H9 (cell line): Measurements from ENCODE around the gene FAM83C. TPM values are rescaled to one million over a fixed set of nuclear protein-coding genes. Genes with fewer than 3 reads are reported as not detected.
"Not testable (repeated sequence)": the region's sequence is repeated elsewhere in the genome, so short reads cannot be mapped to it uniquely, and the experiment has no call there.

Source experiments
- DNase-seq: peaks from one replicate; pipeline ENCODE4 v3.0.0-alpha.2; 2017
- H2AFZ ChIP-seq: one replicate; pipeline ENCODE4 v1.6.1; 2013; ENCODE audit warnings: mild to moderate bottlenecking, low read length, control low read depth, moderate library complexity
- H2AK5ac ChIP-seq: 2 replicates; pipeline ENCODE4 v1.6.1; 2013; ENCODE audit warnings: low read length, control low read depth, mixed read lengths; ENCODE audit not compliant: insufficient read length
- H2BK120ac ChIP-seq: one replicate; pipeline ENCODE4 v1.6.1; 2013; ENCODE audit warnings: low read depth, mild to moderate bottlenecking, low read length, control low read depth, inconsistent platforms; ENCODE audit not compliant: poor library complexity, severe bottlenecking
- H2BK12ac ChIP-seq: 2 replicates; pipeline ENCODE4 v1.6.1; 2013; ENCODE audit warnings: low read length, control low read depth, mixed read lengths, low read depth; ENCODE audit not compliant: insufficient read length
- H2BK15ac ChIP-seq: 2 replicates; pipeline ENCODE4 v1.6.1; 2013; ENCODE audit warnings: low read depth, low read length, control low read depth
- H2BK20ac ChIP-seq: one replicate; pipeline ENCODE4 v1.6.1; 2013; ENCODE audit warnings: low read depth, mild to moderate bottlenecking, low read length, control low read depth, inconsistent platforms; ENCODE audit not compliant: poor library complexity, severe bottlenecking
- H2BK5ac ChIP-seq: 2 replicates; pipeline ENCODE4 v1.6.1; 2013; ENCODE audit warnings: low read length, control low read depth, mixed read lengths; ENCODE audit not compliant: insufficient read length
- H3K14ac ChIP-seq: 2 replicates; pipeline ENCODE4 v1.6.1; 2013; ENCODE audit warnings: low read length, control low read depth; ENCODE audit not compliant: insufficient read depth
- H3K18ac ChIP-seq: 2 replicates; pipeline ENCODE4 v1.6.1; 2013; ENCODE audit warnings: low read depth, mild to moderate bottlenecking, mixed read lengths, low read length, control low read depth; ENCODE audit not compliant: insufficient read length
- H3K23ac ChIP-seq: 2 replicates; pipeline ENCODE4 v1.6.1; 2013; ENCODE audit warnings: low read length, control low read depth, mixed read lengths, low read depth; ENCODE audit not compliant: insufficient read length
- H3K23me2 ChIP-seq: 2 replicates; pipeline ENCODE4 v1.6.1; 2013; ENCODE audit warnings: low read depth, mild to moderate bottlenecking, mixed read lengths, low read length, control low read depth; ENCODE audit not compliant: insufficient read length, poor library complexity, severe bottlenecking
- H3K27ac ChIP-seq: 2 replicates; pipeline ENCODE4 v1.5.1; 2013; ENCODE audit warnings: low read length, control low read depth, mixed read lengths, low read depth; ENCODE audit not compliant: insufficient read length
- H3K27me3 ChIP-seq: 2 replicates; pipeline ENCODE4 v1.6.1; 2013; ENCODE audit warnings: low read length, control low read depth, inconsistent platforms; ENCODE audit not compliant: insufficient read depth
- H3K4ac ChIP-seq: 2 replicates; pipeline ENCODE4 v1.6.1; 2013; ENCODE audit warnings: low read depth, mild to moderate bottlenecking, control low read depth, inconsistent platforms, low read length, moderate library complexity
- H3K4me1 ChIP-seq: 2 replicates; pipeline ENCODE4 v1.6.1; 2013; ENCODE audit warnings: low read length, control low read depth, inconsistent platforms; ENCODE audit not compliant: insufficient read depth
- H3K4me2 ChIP-seq: 2 replicates; pipeline ENCODE4 v1.6.1; 2013; ENCODE audit warnings: low read length, control low read depth, mixed read lengths; ENCODE audit not compliant: insufficient read length, insufficient read depth
- H3K56ac ChIP-seq: 2 replicates; pipeline ENCODE4 v1.6.1; 2013; ENCODE audit warnings: low read depth, mild to moderate bottlenecking, mixed read lengths, low read length, control low read depth; ENCODE audit not compliant: insufficient read length
- H3K79me1 ChIP-seq: 2 replicates; pipeline ENCODE4 v1.6.1; 2013; ENCODE audit warnings: low read depth, mild to moderate bottlenecking, moderate library complexity, low read length, control low read depth, inconsistent platforms; ENCODE audit not compliant: insufficient read depth, poor library complexity, severe bottlenecking
- H3K79me2 ChIP-seq: 2 replicates; pipeline ENCODE4 v1.6.1; 2013; ENCODE audit warnings: low read length, control low read depth, inconsistent platforms; ENCODE audit not compliant: insufficient read depth
- H3K9ac ChIP-seq: 2 replicates; pipeline ENCODE4 v1.6.1; 2013; ENCODE audit warnings: low read length, control low read depth, mixed read lengths; ENCODE audit not compliant: insufficient read length; ENCODE audit errors: extremely low read depth
- H3K9me3 ChIP-seq: one replicate; pipeline ENCODE4 v1.6.1; 2013; ENCODE audit warnings: low read depth, low read length, inconsistent platforms; ENCODE audit not compliant: control insufficient read depth
- H3T11ph ChIP-seq: one replicate; pipeline ENCODE4 v1.6.1; 2013; ENCODE audit warnings: mild to moderate bottlenecking, low read length, control low read depth, inconsistent platforms
- H4K20me1 ChIP-seq: one replicate; pipeline ENCODE4 v1.6.1; 2013; ENCODE audit not compliant: control insufficient read depth, insufficient read length, insufficient read depth
- H4K5ac ChIP-seq: 2 replicates; pipeline ENCODE4 v1.6.1; 2013; ENCODE audit warnings: low read depth, mild to moderate bottlenecking, mixed read lengths, low read length, control low read depth; ENCODE audit not compliant: insufficient read length
- H4K8ac ChIP-seq: replicated peaks from 2 replicates; pipeline ENCODE4 v1.6.1; 2013; ENCODE audit warnings: low read length, control low read depth, mixed read lengths, low read depth; ENCODE audit not compliant: insufficient read length
- H4K91ac ChIP-seq: 2 replicates; pipeline ENCODE4 v1.6.1; 2013; ENCODE audit warnings: low read depth, mild to moderate bottlenecking, moderate library complexity, mixed read lengths, low read length, control low read depth; ENCODE audit not compliant: insufficient read length
- H3K27ac Mint-ChIP-seq, 3 experiments: 2 replicates in 2 of 3; 3 replicates in 1 of 3; pipeline ENCODE4 v1.8.0; 2020 to 2021; ENCODE audit warnings: mixed read lengths in 3 of 3, mild to moderate bottlenecking in 1 of 3, moderate library complexity in 1 of 3
- H3K27me3 Mint-ChIP-seq: 2 replicates; pipeline ENCODE4 v1.8.0; 2021; ENCODE audit warnings: low read depth, mild to moderate bottlenecking, moderate library complexity, mixed read lengths
- H3K36me3 Mint-ChIP-seq, 3 experiments: 2 replicates in 2 of 3; 3 replicates in 1 of 3; pipeline ENCODE4 v1.8.0; 2020 to 2021; ENCODE audit warnings: low read depth in 3 of 3, mixed read lengths in 3 of 3; ENCODE audit not compliant: insufficient read depth in 1 of 3
- H3K4me1 Mint-ChIP-seq, 2 experiments: 2 replicates each; pipeline ENCODE4 v1.8.0; 2020; ENCODE audit warnings: mixed read lengths in 2 of 2
- H3K4me3 Mint-ChIP-seq, 2 experiments: 2 replicates in 1 of 2; 3 replicates in 1 of 2; pipeline ENCODE4 v1.8.0; 2020 to 2021; ENCODE audit warnings: mild to moderate bottlenecking in 2 of 2, mixed read lengths in 2 of 2, moderate library complexity in 1 of 2
- H3K9me3 Mint-ChIP-seq, 2 experiments: 2 replicates in 1 of 2; 3 replicates in 1 of 2; pipeline ENCODE4 v1.8.0; 2020; ENCODE audit warnings: mild to moderate bottlenecking in 2 of 2, mixed read lengths in 2 of 2, moderate library complexity in 1 of 2
- WGBS: extraction: QIAGEN DNeasy Blood & Tissue Kit; methylation state at CpG from one replicate; pipeline ENCODE4 v1.1.7; 2013; ENCODE audit warnings: missing lambda C conversion rate, low lambda C conversion rate, mixed read lengths; ENCODE audit not compliant: insufficient read length; ENCODE audit errors: extremely low coverage; 5-methylcytosine and 5-hydroxymethylcytosine counted together
- total RNA-seq: library from RNA; stranded (reverse); gene quantifications from 2 replicates; pipeline ENCODE4 v1.2.1, GENCODE V29; 2021
- TF ChIP-seq, protein P1 (sequence below): fragments of 200-600 bp; sonication (generic); conservative IDR thresholded peaks from 3 replicates; pipeline ENCODE4 v1.8.0; 2021; ENCODE audit warnings: antibody characterized with exemption, mild to moderate bottlenecking

The FAM83C gene
- total RNA-seq, 1 experiment from 2014 or later, result not detected

DNA sequence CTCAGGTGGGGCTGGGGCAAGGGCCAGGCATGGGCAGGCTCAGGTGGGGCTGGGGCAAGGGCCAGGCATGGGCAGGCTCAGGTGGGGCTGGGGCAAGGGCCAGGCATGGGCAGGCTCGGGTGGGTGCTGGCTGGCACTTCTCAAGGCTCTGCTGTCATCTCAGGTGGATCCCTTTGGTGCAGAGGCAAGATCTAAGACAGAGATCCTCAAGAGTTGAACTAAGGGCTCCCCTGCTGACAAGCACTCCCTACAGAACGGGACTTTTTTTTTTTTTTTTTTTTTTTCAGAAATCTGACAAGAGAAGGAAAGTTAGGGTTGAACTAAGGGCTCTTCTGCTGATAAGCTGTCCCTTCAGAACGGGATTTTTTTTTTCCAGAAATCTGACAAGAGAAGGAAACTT lies 39.2 kb downstream of the FAM83C start:
- no peaks in the 10 kb centered on the region; the same call in 1 of the 2 replicates for H3K27me3 Mint-ChIP-seq
- Histone ChIP-seq H3K4ac (no peak overlapping the region), H2BK20ac (no peak overlapping the region), H3K18ac (no peak overlapping the region), H3K56ac (no peak overlapping the region), H2BK12ac (no peak overlapping the region), H3K23me2 (no peaks in the 10 kb centered on the region), H3K27me3 (no peaks in the 10 kb centered on the region), H3K27ac (no peak overlapping the region), H3K4me2 (no peak overlapping the region), H3K79me2 (no peaks in the 10 kb centered on the region), H3K9me3 (no peaks in the 10 kb centered on the region), H3K4me1 (no peaks in the 10 kb centered on the region), H3K79me1 (no peaks in the 10 kb centered on the region), H2BK15ac (no peak overlapping the region), H3K9ac (no peak overlapping the region), H3T11ph (no peak overlapping the region), H4K8ac (no peak overlapping the region), H4K91ac (no peak overlapping the region), H2BK120ac (no peak overlapping the region), H3K23ac (no peak overlapping the region), H4K20me1 (no peaks in the 10 kb centered on the region), H4K5ac (no peak overlapping the region), H2AK5ac (no peak overlapping the region), H2AFZ (no peak overlapping the region), H2BK5ac (no peak overlapping the region), H3K14ac (no peak overlapping the region)
- no peaks in the 10 kb centered on the region; a peak in 1 of 5 replicates for H3K9me3 Mint-ChIP-seq
- H3K27ac Mint-ChIP-seq, result no peak overlapping the region
- TF ChIP-seq, protein P1, sequence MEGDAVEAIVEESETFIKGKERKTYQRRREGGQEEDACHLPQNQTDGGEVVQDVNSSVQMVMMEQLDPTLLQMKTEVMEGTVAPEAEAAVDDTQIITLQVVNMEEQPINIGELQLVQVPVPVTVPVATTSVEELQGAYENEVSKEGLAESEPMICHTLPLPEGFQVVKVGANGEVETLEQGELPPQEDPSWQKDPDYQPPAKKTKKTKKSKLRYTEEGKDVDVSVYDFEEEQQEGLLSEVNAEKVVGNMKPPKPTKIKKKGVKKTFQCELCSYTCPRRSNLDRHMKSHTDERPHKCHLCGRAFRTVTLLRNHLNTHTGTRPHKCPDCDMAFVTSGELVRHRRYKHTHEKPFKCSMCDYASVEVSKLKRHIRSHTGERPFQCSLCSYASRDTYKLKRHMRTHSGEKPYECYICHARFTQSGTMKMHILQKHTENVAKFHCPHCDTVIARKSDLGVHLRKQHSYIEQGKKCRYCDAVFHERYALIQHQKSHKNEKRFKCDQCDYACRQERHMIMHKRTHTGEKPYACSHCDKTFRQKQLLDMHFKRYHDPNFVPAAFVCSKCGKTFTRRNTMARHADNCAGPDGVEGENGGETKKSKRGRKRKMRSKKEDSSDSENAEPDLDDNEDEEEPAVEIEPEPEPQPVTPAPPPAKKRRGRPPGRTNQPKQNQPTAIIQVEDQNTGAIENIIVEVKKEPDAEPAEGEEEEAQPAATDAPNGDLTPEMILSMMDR, result no peak
- H3K4me3 Mint-ChIP-seq, result no peak overlapping the region
- H3K36me3 Mint-ChIP-seq, result peaks cover 0 to 56% (median 38%) of the 10 kb centered on the region in 3 experiments; a peak in 4 of 7 replicates
- WGBS, result no CpG with 5 or more reads among the region's 3 CpGs
- H3K4me1 Mint-ChIP-seq, result peaks cover 28 to 36% of the 10 kb centered on the region in 2 experiments
- no peak for DNase-seq

DNA sequence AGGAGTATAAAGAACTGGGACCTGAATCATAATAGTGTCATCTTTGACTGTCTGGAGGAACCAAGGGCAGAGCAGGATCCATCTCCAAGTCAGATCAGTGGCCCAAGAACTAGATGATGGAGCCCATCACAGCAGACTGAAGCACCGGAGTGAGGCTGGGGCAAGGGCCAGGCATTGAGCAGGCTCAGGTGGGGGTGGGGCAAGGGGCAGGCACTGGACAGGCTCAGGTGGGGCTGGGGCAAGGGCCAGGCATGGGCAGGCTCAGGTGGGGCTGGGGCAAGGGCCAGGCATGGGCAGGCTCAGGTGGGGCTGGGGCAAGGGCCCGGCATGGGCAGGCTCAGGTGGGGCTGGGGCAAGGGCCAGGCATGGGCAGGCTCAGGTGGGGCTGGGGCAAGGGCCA lies 39.6 kb downstream of the FAM83C start:
- not testable (repeated sequence) for H3K4me2 ChIP-seq, H3K4me3 Mint-ChIP-seq, DNase-seq, H2BK15ac ChIP-seq, H3K27me3 ChIP-seq, H3K23me2 ChIP-seq, H3K4me1 ChIP-seq, H3K79me1 ChIP-seq, H3K9ac ChIP-seq, H2BK5ac ChIP-seq, H4K91ac ChIP-seq, H2BK20ac ChIP-seq, H3K79me2 ChIP-seq, H3K27me3 Mint-ChIP-seq, H3K27ac ChIP-seq, H4K5ac ChIP-seq, H3K14ac ChIP-seq, H3K9me3 ChIP-seq, H2AK5ac ChIP-seq, H3K18ac ChIP-seq, H2BK12ac ChIP-seq, H4K20me1 ChIP-seq, H2BK120ac ChIP-seq, H3K56ac ChIP-seq, H3T11ph ChIP-seq, H4K8ac ChIP-seq, H3K9me3 Mint-ChIP-seq, H3K23ac ChIP-seq, H3K4ac ChIP-seq, H2AFZ ChIP-seq
- peaks cover 0 to 60% (median 41%) of the 10 kb centered on the region in 3 experiments; a peak in 4 of 7 replicates for H3K36me3 Mint-ChIP-seq
- peaks cover 28 to 36% of the 10 kb centered on the region in 2 experiments for H3K4me1 Mint-ChIP-seq
- H3K27ac Mint-ChIP-seq, result peak overlapping the region in 1 of 3 experiments; percentile 57; a peak in 2 of 7 replicates
- no CpG with 5 or more reads among the region's 2 CpGs for WGBS
